Transverse colon (tissue), 4 donors: ENCODE data around the gene NCKIPSD. TPM values are rescaled to one million over a fixed set of nuclear protein-coding genes. Genes with fewer than 3 reads are reported as not detected.

Experiments
- DNase-seq: peaks from one replicate; pipeline ENCODE4 v3.0.0-alpha.2; 2019
- H3K27ac ChIP-seq, 4 donors: fragments of 200-600 bp; sonication (generic); 2 replicates each; pipeline ENCODE4 v1.5.1; 2016 to 2018; ENCODE audit warnings: inconsistent platforms in 4 of 4
- H3K27me3 ChIP-seq: fragments of 200-600 bp; sonication (generic); 2 replicates; pipeline ENCODE4 v1.5.1; 2017; ENCODE audit warnings: inconsistent platforms
- H3K36me3 ChIP-seq, 4 donors: fragments of 200-600 bp; sonication (generic); 2 replicates each; pipeline ENCODE4 v1.5.1; 2017 to 2019; ENCODE audit warnings: inconsistent platforms in 4 of 4
- H3K4me1 ChIP-seq, 4 donors: fragments of 200-600 bp; sonication (generic); 2 replicates each; pipeline ENCODE4 v1.5.1; 2017 to 2020; ENCODE audit warnings: inconsistent platforms in 4 of 4
- H3K4me3 ChIP-seq, 4 donors: fragments of 200-600 bp; sonication (generic); 1 replicate in 1 of 4; 2 replicates in 3 of 4; pipeline versions ENCODE4 v1.5.1 to v1.6.1; 2017 to 2019; ENCODE audit warnings: inconsistent platforms in 4 of 4
- H3K9me3 ChIP-seq, 2 donors: fragments of 200-600 bp; sonication (generic); 2 replicates each; pipeline ENCODE4 v1.5.1; 2017 to 2019; ENCODE audit warnings: inconsistent platforms in 2 of 2
- CTCF ChIP-seq, 5 experiments: fragments of 200-600 bp in 3 of 5; fragments of 450-650 bp in 2 of 5; sonication (generic) in 3 of 5; IDR thresholded peaks; 1 replicate in 2 of 5; 2 replicates in 3 of 5; pipeline ENCODE4 v1.5.1; 2016 to 2017; ENCODE audit warnings: antibody characterized with exemption in 5 of 5, inconsistent platforms in 3 of 5, mild to moderate bottlenecking in 2 of 5, moderate library complexity in 1 of 5
- EP300 ChIP-seq: sonication (generic); formaldehyde crosslinking; IDR thresholded peaks from one replicate; pipeline ENCODE4 v1.6.1; 2017; ENCODE audit warnings: antibody characterized with exemption, low read depth
- POLR2A ChIP-seq: fragments of 450-650 bp; IDR thresholded peaks from one replicate; pipeline ENCODE4 v1.6.1; 2016; ENCODE audit warnings: antibody characterized with exemption, mild to moderate bottlenecking, moderate library complexity
- POLR2AphosphoS5 ChIP-seq, 3 donors: sonication (generic); formaldehyde crosslinking; IDR thresholded peaks; one replicate each; pipeline ENCODE4 v1.6.1; 2016; ENCODE audit warnings: antibody characterized with exemption in 3 of 3
- WGBS, 2 donors: methylation state at CpG; one replicate each; pipeline ENCODE4 v1.1.5; 2018; ENCODE audit warnings: low coverage in 1 of 2; 5-methylcytosine and 5-hydroxymethylcytosine counted together
- in situ Hi-C, 4 donors: fragments of 200-750 bp; cut with MboI; loops; one replicate each; pipeline versions ENCODE4 v1.15.0 to v1.15.1; 2017; ENCODE audit warnings: low sequenced_read_pairs in 3 of 4, low pct_ligation_motif_present in 1 of 4, low pct_unique_long_range_greater_than_20kb in 1 of 4
- intact Hi-C: fragments of 100-400 bp; cut with DNase I; formaldehyde crosslinking; loops from one replicate; pipeline ENCODE4 v1.15.1; 2023; ENCODE audit warnings: low total_unique reads
- total RNA-seq, 4 donors: library from RNA; depleted of rRNA; stranded (reverse); fragments of >200 nt; gene quantifications; one replicate each; pipeline ENCODE4 v1.1.0, GENCODE V29; 2016

Gene NCKIPSD
- total RNA-seq, 4 donors from 2014 or later = 42.3 to 74.6 (median 49.2) TPM

- 2% methylated on average over 20 of the region's 30 CpGs; no CpG with 5 or more reads in 1 of the 2 donors for WGBS, 2 donors
- H3K4me1 ChIP-seq = peaks cover 15 to 23% (median 20%) of the 10 kb centered on the region in 4 donors
- H3K27me3 ChIP-seq = no peaks in the 10 kb centered on the region
- TF ChIP-seq POLR2AphosphoS5 (IDR thresholded peaks at IDR 0.05) (peak in 1 of 3 donors; percentile 3), CTCF (IDR thresholded peaks at IDR 0.05) (no peak)
- DNase-seq = peak; percentile 69
- H3K4me3 ChIP-seq = peak overlapping the region; percentile 60 to 96 (median 84)
- peaks cover 0 to 5% (median 3%) of the 10 kb centered on the region in 4 donors for H3K36me3 ChIP-seq
- H3K9me3 ChIP-seq = no peaks in the 10 kb centered on the region
- in situ Hi-C loops = no loop called here
- intact Hi-C loops = no loop called here
- H3K27ac ChIP-seq = peak overlapping the region; percentile 79 to 95 (median 91)
Observed at GRCh38 chr3:48634661-48635221, 51.0 kb downstream of the NCKIPSD start.

- TF ChIP-seq POLR2A = no peak
- no peak for TF ChIP-seq EP300
- no peak for TF ChIP-seq POLR2AphosphoS5 (IDR thresholded peaks at IDR 0.05)
- Histone ChIP-seq H3K4me1 (peaks cover 15 to 23% (median 20%) of the 10 kb centered on the region in 4 donors), H3K27me3 (no peaks in the 10 kb centered on the region), H3K4me3 (peak overlapping the region in 1 of 4 donors; percentile 75), H3K9me3 (no peaks in the 10 kb centered on the region), H3K27ac (no peak overlapping the region), H3K36me3 (peaks cover 0 to 8% (median 5%) of the 10 kb centered on the region in 4 donors)
- in situ Hi-C loops (no loop called here), intact Hi-C loops (no loop called here)
- no peak for DNase-seq
- 83% methylated on average over 1 of the region's 2 CpGs; no CpG with 5 or more reads in 1 of the 2 donors for WGBS, 2 donors
Observed at GRCh38 chr3:48633743-48634142, 52.0 kb downstream of the NCKIPSD start.

- H3K9me3 ChIP-seq = no peaks in the 10 kb centered on the region
- in situ Hi-C loops = no loop called here
- DNase-seq = no peak
- H3K27me3 ChIP-seq = no peaks in the 10 kb centered on the region
- 96% methylated on average over 15 of the region's 15 CpGs; no CpG with 5 or more reads in 1 of the 2 donors for WGBS, 2 donors
- H3K36me3 ChIP-seq = peaks cover 0 to 8% (median 5%) of the 10 kb centered on the region in 4 donors
- intact Hi-C loops = no loop called here
- H3K4me1 ChIP-seq = peaks cover 15 to 23% (median 20%) of the 10 kb centered on the region in 4 donors
- H3K27ac ChIP-seq = no peak overlapping the region
- H3K4me3 ChIP-seq = no peak overlapping the region
- TF ChIP-seq EP300 (no peak), CTCF (IDR thresholded peaks at IDR 0.05) (no peak), POLR2A (no peak), POLR2AphosphoS5 (IDR thresholded peaks at IDR 0.05) (no peak)
Observed at GRCh38 chr3:48633256-48633655, 52.5 kb downstream of the NCKIPSD start.

GRCh38 chr3:48631516-48632448, 53.9 kb downstream of the NCKIPSD start:
- Histone ChIP-seq H3K36me3 (peaks cover 0 to 8% (median 6%) of the 10 kb centered on the region in 4 donors), H3K27ac (no peak overlapping the region), H3K4me1 (peaks cover 15 to 21% (median 19%) of the 10 kb centered on the region in 4 donors), H3K4me3 (no peak overlapping the region), H3K27me3 (no peaks in the 10 kb centered on the region), H3K9me3 (no peaks in the 10 kb centered on the region)
- no peak for DNase-seq
- no peak for TF ChIP-seq EP300
- no peak for TF ChIP-seq CTCF (IDR thresholded peaks at IDR 0.05)
- no peak for TF ChIP-seq POLR2A
- no peak for TF ChIP-seq POLR2AphosphoS5 (IDR thresholded peaks at IDR 0.05)
- intact Hi-C loops = no loop called here
- 90 to 94% methylated on average over 9 to 22 of the region's 22 CpGs for WGBS, 2 donors
- in situ Hi-C loops = no loop called here
